Pancreas (tissue), 10 donors: ENCODE data around the gene EQTN. TPM values are rescaled to one million over a fixed set of nuclear protein-coding genes. Genes with fewer than 3 reads are reported as not detected.

ENCODE experiments used
- ATAC-seq, 4 donors: fragments of 200-7000 bp; cut with Tn5 transposase; one replicate each; pipeline versions ENCODE4 v1.8.0 to v1.9.1; 2020; ENCODE audit warnings: mild to moderate bottlenecking in 4 of 4, moderate library complexity in 4 of 4
- DNase-seq, 6 donors: peaks; one replicate each; pipeline ENCODE4 v3.0.0-alpha.2; 2020
- FAIRE-seq: peaks from 2 replicates; lab custom pipeline; 2012; peaks lifted over from hg19 to GRCh38; lab: Jason Lieb, UNC
- H3K27ac ChIP-seq, 4 donors: fragments of 200-600 bp; sonication (generic); 1 replicate in 3 of 4; 2 replicates in 1 of 4; pipeline versions ENCODE4 v1.5.0 to v1.8.0; 2020
- H3K27me3 ChIP-seq, 4 donors: fragments of 200-600 bp; one replicate each; pipeline ENCODE4 v1.8.0; 2021
- H3K36me3 ChIP-seq, 3 donors: fragments of 200-600 bp; sonication (generic) in 1 of 3; one replicate each; pipeline versions ENCODE4 v1.5.0 to v1.8.0; 2020 to 2021
- H3K4me1 ChIP-seq, 3 donors: fragments of 200-600 bp; one replicate each; pipeline ENCODE4 v1.8.0; 2021
- H3K4me3 ChIP-seq, 4 donors: fragments of 200-600 bp; sonication (generic) in 2 of 4; one replicate each; pipeline versions ENCODE4 v1.5.0 to v1.8.0; 2020 to 2021
- H3K9me3 ChIP-seq, 4 donors: fragments of 200-600 bp; one replicate each; pipeline ENCODE4 v1.8.0; 2021
- CTCF ChIP-seq, 4 donors: fragments of 200-600 bp; sonication (generic) in 3 of 4; IDR thresholded peaks; one replicate each; pipeline versions ENCODE4 v1.5.0 to v1.8.0; 2021; ENCODE audit warnings: antibody characterized with exemption in 4 of 4
- WGBS, 2 donors: extraction: QIAGEN DNeasy Blood & Tissue Kit; methylation state at CpG; one replicate each; pipeline ENCODE4 v1.1.7; 2013; 5-methylcytosine and 5-hydroxymethylcytosine counted together
- intact Hi-C, 3 donors: fragments of 100-400 bp; cut with DNase I; formaldehyde crosslinking; loops; one replicate each; pipeline versions ENCODE4 v1.11.1 to v1.14.2; 2022
- polyA plus RNA-seq, 2 donors: library from polyadenylated mRNA; stranded (reverse); fragments of 200-250 nt; gene quantifications; one replicate each; pipeline ENCODE4 v1.2.3, GENCODE V29; 2013
- total RNA-seq, 6 donors: library from RNA; stranded (reverse); fragmentation: NEBNext Ultra II Directional in 4 of 6; extraction: Animal tissue kit (Norgen Biotek cat#: 25700) in 4 of 6; gene quantifications; one replicate each; pipeline versions ENCODE4 v1.2.1 to v1.2.4, GENCODE V29; 2021 to 2023
- donor health status: healthy with polysubstance abuse.
- donor health status: DM: no; HTN: no; CAD: no; lungs with moderate emphysema.
- donor health status: DM: no; HTN: no; CAD: no.
- donor health status: control.
- donor health status: control.
- donor health status: Bipolar disorder and iron deficiency.
- donor health status: DM: yes; HTN: yes; CAD: no.
- donor health status: DM: no; HTN: no; CAD: no.
- donor health status: DM: no; HTN: no; CAD: no.
- donor health status: DM: yes; HTN: yes; CAD: no.

EQTN gene
- total and polyA plus RNA-seq, 8 donors, result 0.30 to 0.65 (median 0.37) TPM; not detected in 3

GRCh38 chr9:27339661-27340284 is 42.8 kb upstream of the EQTN start:
- Histone ChIP-seq H3K27me3 (no peaks in the 10 kb centered on the region), H3K36me3 (no peaks in the 10 kb centered on the region), H3K4me1 (peaks cover 0 to 7% (median 4%) of the 10 kb centered on the region in 3 donors), H3K27ac (no peak overlapping the region), H3K9me3 (no peaks in the 10 kb centered on the region), H3K4me3 (no peak overlapping the region)
- ATAC-seq (peak in 2 of 4 donors; percentile 7 to 26), FAIRE-seq (no peak), DNase-seq (no peak)
- TF ChIP-seq CTCF (IDR thresholded peaks at IDR 0.05), result no peak
- intact Hi-C loops, result loop anchor here (5.0 to 10.0 kb wide), 3 partner anchors 193 to 203 kb away; no protein-coding TSS in a partner anchor
- WGBS, 2 donors, result 57 to 63% methylated on average over 11 of the region's 11 CpGs

GRCh38 chr9:27338527-27338903 is 41.6 kb upstream of the EQTN start:
- intact Hi-C loops, result loop anchor here (5.0 to 10.0 kb wide), 3 partner anchors 194 to 204 kb away; no protein-coding TSS in a partner anchor
- no peak for DNase-seq
- TF ChIP-seq CTCF (IDR thresholded peaks at IDR 0.05), result no peak
- Histone ChIP-seq H3K27ac (no peak overlapping the region), H3K36me3 (no peaks in the 10 kb centered on the region), H3K4me3 (no peak overlapping the region), H3K4me1 (peaks cover 0 to 7% (median 5%) of the 10 kb centered on the region in 3 donors), H3K9me3 (no peaks in the 10 kb centered on the region), H3K27me3 (no peaks in the 10 kb centered on the region)
- FAIRE-seq, result no peak
- peak in 2 of 4 donors; percentile 20 to 24 for ATAC-seq
- 71 to 75% methylated on average over 9 of the region's 9 CpGs for WGBS, 2 donors

- Histone ChIP-seq H3K9me3 (no peaks in the 10 kb centered on the region), H3K27ac (no peak overlapping the region), H3K4me1 (peaks cover 0 to 8% (median 7%) of the 10 kb centered on the region in 3 donors), H3K36me3 (no peaks in the 10 kb centered on the region), H3K27me3 (no peaks in the 10 kb centered on the region), H3K4me3 (no peak overlapping the region)
- ATAC-seq, result peak in 3 of 4 donors; percentile 17 to 59 (median 48)
- WGBS, 2 donors, result 69 to 70% methylated on average over 5 of the region's 5 CpGs
- no peak for DNase-seq
- intact Hi-C loops, result loop anchor here (5.0 to 10.0 kb wide), 3 partner anchors 194 to 204 kb away; no protein-coding TSS in a partner anchor
- FAIRE-seq, result no peak
- no peak for TF ChIP-seq CTCF (IDR thresholded peaks at IDR 0.05)
Observed at GRCh38 chr9:27337833-27338526, 41.0 kb upstream of the EQTN start.

GRCh38 chr9:27337236-27337635 is 40.3 kb upstream of the EQTN start:
- TF ChIP-seq CTCF (IDR thresholded peaks at IDR 0.05), result no peak
- intact Hi-C loops, result loop anchor here (5.0 to 10.0 kb wide), 3 partner anchors 195 to 205 kb away; no protein-coding TSS in a partner anchor
- peaks cover 0 to 8% (median 7%) of the 10 kb centered on the region in 3 donors for H3K4me1 ChIP-seq
- H3K9me3 ChIP-seq, result no peaks in the 10 kb centered on the region
- ATAC-seq (no peak), DNase-seq (no peak), FAIRE-seq (no peak)
- no peak overlapping the region for H3K27ac ChIP-seq
- no peaks in the 10 kb centered on the region for H3K27me3 ChIP-seq
- H3K4me3 ChIP-seq, result no peak overlapping the region
- 90 to 93% methylated on average over 3 of the region's 3 CpGs for WGBS, 2 donors
- H3K36me3 ChIP-seq, result no peaks in the 10 kb centered on the region
